GM18517 (cell line): ENCODE measurements around the gene GALNT14.

ENCODE experiments used
- ATAC-seq: cut with Tn5 transposase; IDR thresholded peaks from one replicate; pipeline ENCODE4 v1.9.1; 2021; ENCODE audit warnings: mild to moderate bottlenecking, moderate library complexity; ENCODE audit not compliant: unreplicated experiment

GALNT14 gene

DNA sequence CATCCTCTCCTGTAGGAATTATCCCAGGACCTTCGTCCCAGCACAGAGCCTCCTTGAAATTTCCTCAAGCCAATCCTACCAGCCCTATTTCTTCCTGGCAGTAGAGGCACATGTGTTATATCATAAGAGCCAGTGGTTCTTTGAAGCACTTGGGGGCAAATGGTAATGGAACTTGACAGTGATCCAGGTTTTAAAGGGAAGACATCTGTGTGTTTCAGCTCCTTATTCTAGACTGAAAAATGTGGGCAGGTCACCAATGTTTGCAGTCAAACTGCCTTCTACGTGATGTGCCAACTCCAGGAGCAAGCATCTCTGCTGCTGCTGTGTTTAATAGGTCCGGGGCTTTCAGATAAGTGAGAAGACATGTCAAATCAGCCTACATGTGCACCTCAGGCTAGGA, 157.1 kb downstream of the GALNT14 start:
- ATAC-seq = no peak

DNA sequence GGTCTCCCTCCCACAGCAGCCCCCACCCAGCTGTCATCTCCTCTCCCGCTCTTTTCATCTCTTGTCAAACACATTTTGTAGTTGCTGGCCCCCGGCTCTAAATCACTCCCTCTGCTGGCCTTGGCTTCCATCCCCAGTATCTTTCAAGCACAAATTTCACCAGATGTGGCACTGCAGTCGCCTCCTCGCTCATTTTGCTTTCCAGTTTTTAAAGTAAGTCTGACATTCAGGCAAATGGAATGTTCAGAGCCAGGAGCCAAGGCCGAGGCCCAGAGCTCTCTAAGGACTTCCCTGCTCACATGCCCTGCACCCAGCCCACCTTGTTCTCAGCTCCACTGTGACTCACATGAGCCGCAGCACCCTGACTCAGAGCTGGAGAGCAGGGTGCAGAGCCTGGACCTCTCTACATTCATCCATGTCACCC, 158.4 kb downstream of the GALNT14 start:
- ATAC-seq = no peak

DNA sequence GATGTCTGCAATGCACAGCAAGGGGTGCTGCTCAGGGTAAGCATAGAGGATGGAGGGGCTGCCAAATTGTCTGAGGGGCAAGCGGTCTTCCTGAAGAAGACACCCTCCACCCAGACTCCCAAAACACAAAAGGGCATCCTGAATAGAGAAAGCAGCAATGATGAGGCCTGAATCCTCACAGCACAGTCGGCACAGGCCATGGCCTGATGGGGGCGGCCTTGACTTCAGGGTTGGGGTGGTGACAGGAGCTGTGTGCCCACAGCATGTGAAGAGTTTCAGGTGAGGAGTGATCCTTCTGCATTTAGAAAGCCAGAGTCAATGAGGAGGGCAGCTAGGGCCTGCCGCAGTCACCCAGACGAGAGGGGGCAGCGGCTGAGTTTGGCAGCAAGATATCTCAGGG, 159.4 kb downstream of the GALNT14 start:
- ATAC-seq = no peak

DNA sequence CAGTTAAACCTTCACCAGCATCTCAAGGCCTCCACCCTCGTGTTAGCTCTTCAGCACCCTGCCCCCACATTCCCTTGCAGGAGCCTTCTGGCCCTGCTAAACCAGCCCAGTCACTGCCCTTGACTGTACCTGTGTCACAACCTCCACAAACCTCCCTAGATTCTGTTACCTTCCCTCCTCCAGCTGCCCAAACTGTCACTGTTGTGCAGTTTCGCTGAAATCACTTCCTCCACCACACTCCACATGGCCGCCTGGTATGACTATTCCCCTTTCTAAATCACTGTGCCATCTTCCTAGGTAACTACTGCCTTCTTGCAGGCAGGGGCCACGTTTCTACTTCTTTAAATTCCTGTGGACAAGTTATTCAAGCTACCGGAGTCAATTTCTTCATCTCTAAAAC, 160.2 kb downstream of the GALNT14 start:
- ATAC-seq = no peak

DNA sequence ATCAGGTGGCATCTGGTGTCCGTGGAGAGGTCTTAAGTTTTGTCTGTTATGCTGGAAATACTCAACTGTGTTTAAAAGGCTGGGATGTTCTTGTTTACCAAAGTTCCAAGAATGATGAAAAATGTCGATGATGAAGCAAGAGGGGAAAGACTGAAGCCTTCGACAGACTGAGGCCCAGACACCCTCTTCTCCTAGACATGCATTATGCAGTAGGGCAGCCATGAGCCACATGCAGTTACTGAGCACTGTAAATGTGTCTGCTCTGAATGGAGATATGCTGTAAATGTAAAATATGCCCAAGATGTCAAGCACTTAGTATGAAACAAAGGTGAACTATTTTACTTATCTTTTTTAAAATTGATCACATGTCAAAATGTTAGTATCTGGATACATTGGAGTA, 163.1 kb downstream of the GALNT14 start:
- no peak for ATAC-seq

DNA sequence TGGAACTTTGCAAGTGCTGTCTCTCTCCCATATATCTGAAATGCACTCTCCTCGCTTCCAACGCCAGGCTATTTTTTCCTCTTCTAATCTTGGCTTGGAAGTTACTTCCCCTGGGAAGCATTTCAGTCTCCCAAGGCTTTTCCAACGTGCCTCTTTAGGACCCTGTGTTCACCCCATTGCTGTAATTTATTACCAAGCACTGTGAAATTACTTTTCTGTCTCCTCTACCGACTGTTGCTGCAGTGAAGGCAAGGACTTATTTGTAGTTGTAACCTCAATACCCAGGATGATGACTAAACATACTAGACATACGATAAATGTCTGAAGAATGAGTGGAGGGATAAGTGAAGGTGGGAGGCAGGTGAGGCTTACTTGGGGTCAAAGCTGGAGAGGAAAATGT, 163.7 kb downstream of the GALNT14 start:
- ATAC-seq = no peak

DNA sequence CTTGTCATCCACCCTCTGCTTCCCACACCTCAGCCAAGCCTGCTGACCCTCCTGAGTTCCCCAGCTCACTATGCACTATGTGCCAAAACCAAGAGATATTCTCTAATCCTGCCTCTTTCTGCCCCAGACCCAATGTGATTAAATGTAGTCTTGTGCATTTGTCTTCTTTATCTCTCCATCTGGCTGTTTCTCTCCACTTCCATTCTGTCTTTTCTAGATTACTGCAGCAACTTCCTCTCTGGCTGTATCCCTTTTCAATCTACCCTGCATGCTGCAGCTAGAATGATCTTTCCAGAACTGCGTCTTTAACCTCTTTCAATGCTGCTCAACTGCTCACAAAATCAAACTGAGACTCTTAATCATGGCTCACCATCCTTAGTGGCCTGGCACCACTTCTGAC, 164.1 kb downstream of the GALNT14 start:
- no peak for ATAC-seq

DNA sequence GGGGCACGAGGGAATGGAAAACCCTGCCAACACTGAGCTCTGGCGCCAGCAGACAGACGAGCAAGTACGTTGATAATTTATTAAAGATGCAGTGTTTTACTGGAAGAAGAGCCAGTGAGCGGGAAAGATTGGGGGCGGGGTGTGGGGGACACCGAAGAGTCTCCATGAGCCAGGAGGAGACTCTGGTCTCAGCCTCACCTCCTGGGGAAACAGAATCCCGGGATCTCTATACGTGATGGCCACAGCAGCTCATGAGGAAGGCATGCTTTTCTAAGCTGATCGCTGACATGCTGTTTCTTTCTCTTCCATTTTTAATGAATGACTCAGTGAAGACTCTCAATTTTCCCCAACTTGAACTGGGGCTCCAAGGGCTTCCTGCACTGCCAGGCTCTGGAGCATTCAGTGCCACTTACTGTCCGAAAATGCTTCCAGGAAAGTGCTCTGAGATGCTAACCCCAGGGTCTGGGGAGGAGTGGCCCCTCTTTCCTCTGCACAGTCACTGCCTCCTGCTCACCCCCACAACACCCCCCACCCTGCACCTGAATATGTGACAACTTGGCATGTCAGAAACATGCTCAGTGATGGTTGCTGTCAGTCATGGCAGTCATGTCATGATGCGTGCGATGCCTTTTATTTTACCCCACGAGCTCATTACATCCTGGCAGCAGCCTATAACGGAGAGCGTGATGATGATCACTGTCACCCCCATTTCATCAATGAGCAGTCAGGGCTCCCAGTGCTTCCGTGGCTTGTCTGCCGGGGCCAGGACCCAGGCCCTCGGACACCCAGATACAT, 166.8 kb downstream of the GALNT14 start:
- ATAC-seq = no peak

DNA sequence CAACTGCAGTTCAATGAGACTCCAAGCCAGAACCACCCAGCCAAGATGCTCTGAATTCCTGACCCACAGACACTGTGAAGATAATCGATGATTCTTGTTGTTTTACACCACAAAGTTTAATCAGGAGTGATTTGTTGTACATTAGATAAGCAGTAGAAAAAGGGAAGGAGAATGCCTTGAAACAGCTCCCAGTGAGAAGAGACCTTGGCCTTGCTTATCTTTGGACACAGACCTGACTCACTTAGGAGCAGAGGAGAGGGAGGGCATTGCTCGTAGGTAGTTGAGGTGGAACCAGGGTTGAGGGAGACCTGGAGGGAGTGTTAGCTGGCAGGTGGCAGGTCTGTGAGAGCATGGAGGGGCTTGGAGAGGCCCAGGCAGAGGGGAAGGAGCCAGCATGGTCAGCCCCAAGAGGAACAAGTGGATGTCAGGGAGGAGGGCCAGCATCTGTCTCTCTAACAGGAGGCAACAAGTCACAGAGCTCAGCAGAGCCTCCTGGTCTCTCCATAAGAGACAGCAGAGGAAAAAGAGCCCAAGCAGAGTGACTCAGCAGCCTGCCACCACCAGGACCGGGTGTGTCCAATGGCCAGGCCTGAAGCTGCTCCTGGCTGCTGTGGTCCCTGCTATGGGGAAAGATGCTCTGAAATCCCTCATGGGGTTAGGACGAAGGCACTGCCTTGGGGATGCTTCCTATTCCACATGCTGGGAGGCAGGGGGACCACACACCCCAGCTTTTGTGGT, 169.4 kb downstream of the GALNT14 start:
- ATAC-seq = no peak

DNA sequence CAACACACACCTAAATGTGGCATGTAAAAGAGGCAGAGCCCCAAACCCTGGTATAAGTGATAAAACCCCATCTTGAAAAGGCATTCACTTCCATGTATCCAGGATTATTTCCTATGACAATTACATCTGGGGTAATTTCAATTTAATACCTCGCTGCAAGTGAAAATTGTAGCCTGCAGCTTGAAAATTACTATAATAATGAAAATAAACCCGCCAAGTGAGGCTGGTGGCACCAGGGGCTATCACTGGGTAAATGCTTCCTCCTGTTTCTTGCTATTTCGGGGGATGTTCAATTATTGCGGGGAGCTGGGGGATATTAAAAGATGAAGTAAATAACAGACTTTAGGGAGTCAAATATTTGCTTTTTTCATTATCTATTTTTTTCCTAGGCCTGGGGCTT, 171.5 kb downstream of the GALNT14 start:
- no peak for ATAC-seq

DNA sequence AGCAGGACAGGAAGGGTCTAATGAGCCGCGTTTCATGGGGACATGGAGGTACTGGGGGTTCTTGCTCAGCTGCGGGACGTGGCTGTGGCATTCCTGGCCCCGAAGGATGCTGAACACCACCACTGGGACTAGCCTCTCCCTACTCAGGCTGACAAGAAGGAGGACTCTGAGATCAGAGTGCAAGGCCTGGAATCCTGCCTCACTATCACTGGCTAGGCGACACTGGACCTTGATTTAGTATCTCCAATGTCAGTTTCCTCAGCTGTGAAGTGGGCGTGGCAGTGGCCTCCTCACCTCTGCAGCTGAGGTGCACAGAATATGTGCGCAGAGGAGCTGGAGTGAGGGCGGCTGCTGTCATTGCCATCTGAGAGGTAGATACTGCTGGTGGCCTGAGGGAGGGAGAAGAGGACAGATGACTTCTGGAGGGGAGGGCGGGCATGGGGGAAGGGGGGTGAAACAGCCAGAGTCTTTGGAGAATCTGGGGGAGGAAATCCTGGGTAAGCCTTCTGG, 173.2 kb downstream of the GALNT14 start:
- no peak for ATAC-seq

DNA sequence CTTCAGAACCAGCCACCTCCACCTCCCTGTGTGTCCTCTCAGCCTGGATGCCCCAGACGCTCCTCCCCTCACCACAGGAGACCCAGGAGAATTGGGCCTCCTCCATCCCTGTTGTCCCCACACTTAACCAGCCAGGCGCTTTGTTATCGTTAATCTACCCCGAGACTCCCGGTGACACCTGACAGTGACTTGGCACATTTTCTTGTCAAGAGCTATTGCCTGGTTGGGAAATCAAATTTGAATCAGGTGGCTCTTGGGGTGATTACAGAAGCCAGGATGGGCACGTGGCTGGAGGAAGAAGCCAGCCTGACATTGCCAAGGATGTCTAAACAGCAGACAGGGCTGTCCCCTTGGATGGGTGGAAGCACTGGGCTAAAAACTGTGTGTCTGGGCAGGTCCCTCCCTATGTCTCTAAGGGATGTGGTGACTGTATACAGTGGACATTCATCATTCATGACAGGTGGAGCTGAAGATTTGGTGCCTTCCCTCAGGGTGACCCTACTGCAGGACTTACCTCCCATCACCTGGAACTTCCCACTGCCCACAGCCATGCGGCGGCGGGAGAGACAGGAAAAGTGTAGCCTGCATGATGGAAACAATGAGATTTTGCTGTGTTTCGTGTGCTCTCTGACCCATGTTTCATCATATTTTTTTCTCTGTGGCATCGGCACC, 173.8 kb downstream of the GALNT14 start:
- no peak for ATAC-seq

DNA sequence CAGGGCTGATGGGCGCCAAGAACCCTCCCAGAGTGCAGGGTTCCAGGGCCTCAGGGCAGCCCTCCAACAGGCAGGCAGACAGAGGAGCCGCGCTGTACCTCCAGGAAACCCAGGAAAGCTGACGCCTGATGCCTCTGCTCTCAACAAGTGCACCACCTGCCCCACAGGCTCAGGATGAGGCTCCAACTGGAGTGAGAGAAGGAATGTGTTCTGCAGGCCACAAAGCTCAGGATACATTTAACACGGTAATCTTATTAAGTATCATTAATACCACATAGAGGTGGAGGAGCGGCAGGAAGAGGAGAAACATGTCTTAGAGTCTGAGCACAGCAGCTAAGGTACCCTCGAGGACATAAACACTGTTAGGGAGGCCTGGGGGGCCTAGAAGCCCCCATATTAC, 175.1 kb downstream of the GALNT14 start:
- no peak for ATAC-seq

DNA sequence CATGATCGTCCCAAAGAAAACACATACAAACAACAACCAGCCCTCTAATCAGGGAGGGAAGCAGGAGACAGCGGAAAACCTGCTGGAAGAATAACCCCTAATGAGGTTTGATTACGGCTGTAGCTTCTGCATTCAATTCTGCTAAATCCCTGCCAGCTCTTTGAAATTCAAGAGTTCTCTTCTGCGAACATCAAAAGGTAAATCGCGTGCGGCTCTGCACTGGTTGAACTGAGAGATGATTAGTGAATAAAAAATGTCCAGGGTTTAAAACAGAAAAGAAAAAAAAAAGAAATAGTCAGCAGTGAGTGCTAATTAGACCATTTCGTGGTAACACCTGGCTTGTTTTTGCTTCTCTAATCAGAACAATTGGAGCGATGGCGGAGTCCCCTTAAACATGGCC, 178.0 kb downstream of the GALNT14 start:
- ATAC-seq = no peak

DNA sequence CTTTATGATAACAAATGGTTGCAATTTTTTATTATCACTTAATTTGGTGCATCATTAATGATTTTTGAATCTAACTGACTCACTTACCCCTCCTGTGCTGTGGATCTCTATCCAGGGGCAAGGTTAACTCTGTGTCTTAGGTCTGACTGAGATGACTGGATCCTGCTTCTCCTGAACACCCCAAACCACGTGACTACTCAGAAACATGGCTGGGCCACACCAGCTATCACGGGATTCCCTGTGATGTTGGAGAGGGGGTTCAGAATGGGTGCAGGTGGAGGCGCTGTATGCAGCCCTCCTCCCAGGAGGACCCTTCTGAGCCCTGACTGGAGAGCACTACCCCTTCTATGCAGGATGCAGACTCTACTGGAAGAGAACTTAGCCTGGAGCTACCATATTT, 178.6 kb downstream of the GALNT14 start:
- ATAC-seq = no peak

DNA sequence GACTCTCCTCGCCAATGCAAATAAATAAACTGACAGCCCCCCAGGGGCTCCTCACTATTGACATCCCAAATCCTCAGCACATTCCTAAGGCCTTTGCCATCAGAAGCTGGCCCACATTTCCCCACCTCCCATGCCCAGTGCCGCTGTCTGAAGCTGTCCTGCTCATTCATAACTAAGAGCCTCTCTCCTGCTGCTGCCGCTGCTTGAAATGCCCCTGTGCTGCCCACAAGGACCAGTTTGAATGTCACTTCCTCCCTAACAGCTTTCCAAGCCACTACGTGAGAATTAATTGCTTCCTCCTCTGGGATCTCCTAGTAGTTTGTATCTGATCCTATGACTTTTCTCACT, 179.3 kb downstream of the GALNT14 start:
- ATAC-seq = no peak

DNA sequence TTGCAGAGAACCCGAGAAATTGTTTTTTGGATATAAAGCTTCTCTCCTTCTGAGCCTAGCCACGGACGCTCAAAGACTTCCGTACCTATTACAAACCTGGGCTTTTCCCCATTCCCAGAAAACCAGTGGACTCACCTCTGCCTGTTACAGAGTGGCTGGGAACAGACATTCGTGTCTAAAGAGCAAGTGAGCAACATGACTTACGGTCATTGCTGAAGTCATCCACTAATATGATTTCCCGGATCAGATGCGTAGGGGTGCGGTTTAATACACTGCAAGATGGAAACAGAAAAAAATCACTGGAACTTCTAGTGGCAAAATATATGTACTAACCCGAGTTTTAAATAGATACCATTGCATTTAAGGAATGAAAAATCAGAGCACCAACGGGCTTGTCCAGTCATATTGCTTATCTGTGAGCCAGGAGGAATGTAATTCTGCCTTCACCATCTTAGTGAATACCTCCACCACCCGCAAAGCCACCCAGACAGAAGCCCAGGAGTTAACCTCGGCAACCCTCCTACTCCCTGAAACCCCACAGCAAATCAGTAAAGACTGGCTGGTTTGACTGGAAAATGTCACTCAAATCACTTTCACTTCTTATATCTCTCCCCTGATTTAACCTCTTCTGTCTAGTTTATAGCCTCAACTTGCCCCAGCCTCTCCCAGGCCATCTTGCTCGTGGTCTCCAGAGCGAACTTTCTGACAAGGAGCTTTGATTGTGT, 179.9 kb downstream of the GALNT14 start:
- ATAC-seq = no peak

DNA sequence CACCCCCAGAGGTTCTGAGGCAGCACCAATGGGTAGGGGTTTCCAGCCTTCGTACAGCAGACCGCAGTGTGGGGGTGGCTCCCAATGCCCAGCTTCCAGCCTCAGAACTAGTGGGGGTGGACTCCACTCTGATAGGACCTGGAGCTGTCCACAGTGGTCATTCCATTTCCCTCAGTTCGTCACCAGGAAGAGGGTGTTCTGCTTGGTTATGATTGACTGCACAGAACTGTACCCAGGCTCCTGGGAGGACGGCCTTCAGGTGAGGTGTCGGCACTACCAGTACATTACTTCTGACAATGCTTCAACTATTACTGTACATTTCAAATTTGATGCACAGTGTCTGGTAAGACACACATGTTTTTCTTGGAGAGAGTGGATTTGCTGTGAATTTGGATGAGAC, 180.6 kb downstream of the GALNT14 start:
- no peak for ATAC-seq

DNA sequence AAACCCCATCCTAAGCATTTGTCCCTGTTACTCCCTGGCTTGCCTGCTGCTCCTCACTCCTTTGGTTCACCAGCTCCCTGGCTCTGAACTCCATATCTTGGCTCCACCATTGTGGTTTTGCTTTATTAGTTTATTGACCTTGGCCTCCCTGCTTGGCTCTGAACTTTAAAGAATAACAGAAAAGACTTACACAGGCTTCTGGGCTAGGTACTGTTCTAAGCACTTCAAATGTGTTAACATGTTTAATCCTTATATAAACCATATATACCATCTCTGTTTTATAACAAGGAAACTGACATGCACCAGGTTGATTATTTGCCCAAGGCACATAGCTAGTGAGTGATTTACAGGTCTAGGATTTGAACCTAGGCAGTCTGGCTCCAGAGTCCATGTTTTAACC, 181.2 kb downstream of the GALNT14 start:
- no peak for ATAC-seq

DNA sequence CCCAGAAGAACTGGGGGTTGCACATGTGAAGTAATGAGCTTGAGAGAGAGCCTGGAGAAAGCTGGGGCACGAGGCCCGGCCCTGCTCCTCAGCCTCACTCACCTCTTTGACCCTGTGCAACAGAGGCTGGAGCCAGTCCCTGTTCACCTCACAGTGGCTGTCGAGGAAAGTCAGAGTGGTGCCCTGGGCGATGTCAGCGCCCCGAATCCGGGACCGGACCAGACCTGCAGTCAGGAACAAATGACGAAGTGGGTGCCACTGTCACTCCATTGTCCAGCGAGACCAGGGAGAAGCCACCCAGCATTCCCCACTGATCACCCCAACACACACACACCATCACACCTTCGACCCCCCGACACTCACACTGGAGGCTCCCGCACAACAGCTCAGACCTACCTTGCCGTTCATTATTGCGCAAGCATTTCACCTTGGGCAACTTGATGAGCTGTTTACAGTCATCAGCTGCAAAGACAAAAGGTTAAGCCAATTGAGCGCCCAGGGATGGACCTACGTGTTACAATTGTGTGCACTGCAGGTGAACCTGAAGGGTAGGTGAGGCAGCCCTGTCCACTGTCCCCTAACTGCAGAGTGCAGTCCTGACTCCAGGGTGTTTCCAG, 182.6 kb downstream of the GALNT14 start:
- no peak for ATAC-seq

DNA sequence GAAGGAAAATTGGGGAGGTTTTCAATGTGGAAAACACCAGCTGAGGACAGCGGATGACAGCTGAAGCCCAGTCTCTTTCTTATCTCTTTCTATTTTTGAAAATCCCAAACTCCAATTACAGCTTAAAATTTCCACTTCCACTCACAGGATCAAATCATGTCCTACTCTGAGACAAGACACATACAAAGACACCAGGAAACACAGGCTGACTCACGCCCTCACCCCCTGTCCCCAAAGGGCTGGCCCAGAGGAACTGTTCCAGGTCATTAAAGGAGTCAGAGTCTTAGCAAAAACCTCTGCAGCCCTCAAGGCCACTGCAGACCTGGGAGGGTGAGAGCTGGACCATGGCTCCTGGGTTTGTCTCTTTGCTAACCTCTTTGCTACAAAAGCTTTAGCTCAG, 187.9 kb downstream of the GALNT14 start:
- ATAC-seq = no peak
